HG03565 (cell line): ENCODE data around the gene TRPC4AP.

Experiments used
- ATAC-seq: cut with Tn5 transposase; IDR thresholded peaks from one replicate; pipeline ENCODE4 v1.9.1; 2021; ENCODE audit warnings: mild to moderate bottlenecking, moderate library complexity; ENCODE audit not compliant: unreplicated experiment

Gene TRPC4AP

GRCh38 chr20:34990661-34991214 lies 101.9 kb downstream of the TRPC4AP start:
- no peak for ATAC-seq

- ATAC-seq: no peak
These were observed 102.4 kb downstream of the TRPC4AP start for GRCh38 chr20:34990231-34990630.

- no peak for ATAC-seq
These were observed 102.9 kb downstream of the TRPC4AP start for GRCh38 chr20:34989670-34990069.

- ATAC-seq: no peak
These were observed 103.5 kb downstream of the TRPC4AP start for GRCh38 chr20:34989118-34989517.

- ATAC-seq: no peak
These were observed 104.4 kb downstream of the TRPC4AP start for GRCh38 chr20:34988191-34988540.

GRCh38 chr20:34987288-34988190 lies 105.1 kb downstream of the TRPC4AP start:
- ATAC-seq: no peak

GRCh38 chr20:34986311-34987287 lies 106.0 kb downstream of the TRPC4AP start:
- ATAC-seq: no peak

- ATAC-seq: no peak
These were observed 106.9 kb downstream of the TRPC4AP start for GRCh38 chr20:34985461-34986310.

GRCh38 chr20:34984756-34985261 lies 107.8 kb downstream of the TRPC4AP start:
- no peak for ATAC-seq

- ATAC-seq: no peak
These were observed 108.4 kb downstream of the TRPC4AP start for GRCh38 chr20:34983995-34984735.

GRCh38 chr20:34983089-34983820 lies 109.4 kb downstream of the TRPC4AP start:
- no peak for ATAC-seq

GRCh38 chr20:34982270-34983088 lies 110.1 kb downstream of the TRPC4AP start:
- ATAC-seq: no peak

GRCh38 chr20:34980543-34981233 lies 111.9 kb downstream of the TRPC4AP start:
- ATAC-seq: no peak

GRCh38 chr20:34979366-34980153 lies 113.0 kb downstream of the TRPC4AP start:
- ATAC-seq: no peak

- ATAC-seq: no peak
These were observed 114.4 kb downstream of the TRPC4AP start for GRCh38 chr20:34978092-34978744.
